ENCODE results near the gene ENKUR. TPM values are rescaled to one million over a fixed set of nuclear protein-coding genes. Genes with fewer than 3 reads are reported as not detected.

Gene ENKUR
- total and polyA plus RNA-seq, 2 experiments from 2014 or later: 1.6 to 3.1 TPM

DNA sequence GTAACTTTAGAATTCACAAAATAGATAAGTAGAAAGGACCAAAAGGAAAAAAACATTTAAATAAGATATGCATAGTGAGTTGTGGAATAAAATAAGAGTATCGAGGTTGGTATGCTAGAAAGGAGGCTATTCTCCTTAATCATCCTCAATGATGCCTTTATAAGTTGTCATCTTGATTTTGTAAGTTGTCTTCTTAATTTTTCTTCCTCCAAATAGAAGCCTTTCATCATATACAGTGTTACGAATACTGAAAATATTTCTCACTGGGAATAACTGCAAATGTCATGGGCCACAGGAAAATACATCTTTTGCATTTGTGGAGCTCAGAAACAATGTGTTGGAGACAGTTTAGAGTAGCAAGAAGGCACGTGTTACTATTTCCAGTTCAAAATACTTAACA is 32.0 kb downstream of the ENKUR start:
- whole genome bisulfite sequencing (ENCODE audit: low lambda C conversion rate, missing lambda C conversion rate): 93% methylated on average over 3 of the region's 3 CpGs
- H3K9me3 ChIP-seq (ENCODE audit: low read depth): no peaks in the 10 kb centered on the region

DNA sequence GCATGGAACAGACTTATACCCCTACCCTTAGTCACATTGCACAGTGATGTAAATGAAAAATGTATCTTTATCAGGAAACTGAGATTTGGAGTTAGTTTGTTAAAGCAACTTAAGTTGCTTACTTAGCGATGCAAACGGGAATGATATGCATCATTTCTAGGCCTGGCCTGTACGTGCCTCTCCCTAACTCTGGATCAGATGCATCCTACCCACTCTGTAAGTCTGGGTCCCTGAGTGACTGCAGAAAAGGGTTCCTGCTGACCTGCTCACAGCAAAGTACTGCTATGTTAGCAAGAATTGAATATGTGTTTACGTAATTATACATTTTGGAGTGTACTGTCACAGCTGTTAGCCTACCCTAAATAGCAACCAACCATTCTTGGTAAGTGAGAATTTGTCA is 32.8 kb downstream of the ENKUR start:
- H4K20me1 ChIP-seq (ENCODE audit: insufficient read depth, poor library complexity, severe bottlenecking): no peaks in the 10 kb centered on the region

More for the DNA sequence above, 32.0 kb downstream of the ENKUR start:
- Histone ChIP-seq H4K20me1 (ENCODE audit: insufficient read depth, poor library complexity, severe bottlenecking) (no peaks in the 10 kb centered on the region), H3K79me2 (no peaks in the 10 kb centered on the region), H3K27ac (no peak overlapping the region), H3K4me1 (ENCODE audit: insufficient read depth) (no peaks in the 10 kb centered on the region), H3K36me3 (replicated peaks; ENCODE audit: insufficient read depth, low read depth) (no peaks in the 10 kb centered on the region), H3K4me2 (no peak overlapping the region), H3K4me3 (no peak overlapping the region), H3K9me2 (replicated peaks; ENCODE audit: insufficient read depth) (no peaks in the 10 kb centered on the region), H2AFZ (no peak overlapping the region), H3K27me3 (no peaks in the 10 kb centered on the region)
- no peak for TF ChIP-seq EZH2 (IDR thresholded peaks at IDR 0.05; ENCODE audit: borderline replicate concordance)
- TF ChIP-seq EZH2phosphoT487 (IDR thresholded peaks at IDR 0.05; ENCODE audit: low read depth, severe bottlenecking, unreplicated experiment): no peak
- TF ChIP-seq, protein P1, sequence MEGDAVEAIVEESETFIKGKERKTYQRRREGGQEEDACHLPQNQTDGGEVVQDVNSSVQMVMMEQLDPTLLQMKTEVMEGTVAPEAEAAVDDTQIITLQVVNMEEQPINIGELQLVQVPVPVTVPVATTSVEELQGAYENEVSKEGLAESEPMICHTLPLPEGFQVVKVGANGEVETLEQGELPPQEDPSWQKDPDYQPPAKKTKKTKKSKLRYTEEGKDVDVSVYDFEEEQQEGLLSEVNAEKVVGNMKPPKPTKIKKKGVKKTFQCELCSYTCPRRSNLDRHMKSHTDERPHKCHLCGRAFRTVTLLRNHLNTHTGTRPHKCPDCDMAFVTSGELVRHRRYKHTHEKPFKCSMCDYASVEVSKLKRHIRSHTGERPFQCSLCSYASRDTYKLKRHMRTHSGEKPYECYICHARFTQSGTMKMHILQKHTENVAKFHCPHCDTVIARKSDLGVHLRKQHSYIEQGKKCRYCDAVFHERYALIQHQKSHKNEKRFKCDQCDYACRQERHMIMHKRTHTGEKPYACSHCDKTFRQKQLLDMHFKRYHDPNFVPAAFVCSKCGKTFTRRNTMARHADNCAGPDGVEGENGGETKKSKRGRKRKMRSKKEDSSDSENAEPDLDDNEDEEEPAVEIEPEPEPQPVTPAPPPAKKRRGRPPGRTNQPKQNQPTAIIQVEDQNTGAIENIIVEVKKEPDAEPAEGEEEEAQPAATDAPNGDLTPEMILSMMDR (IDR thresholded peaks at IDR 0.05; ENCODE audit: poor library complexity): no peak
- no peak for DNase-seq (ENCODE audit: low spot score)

DNA sequence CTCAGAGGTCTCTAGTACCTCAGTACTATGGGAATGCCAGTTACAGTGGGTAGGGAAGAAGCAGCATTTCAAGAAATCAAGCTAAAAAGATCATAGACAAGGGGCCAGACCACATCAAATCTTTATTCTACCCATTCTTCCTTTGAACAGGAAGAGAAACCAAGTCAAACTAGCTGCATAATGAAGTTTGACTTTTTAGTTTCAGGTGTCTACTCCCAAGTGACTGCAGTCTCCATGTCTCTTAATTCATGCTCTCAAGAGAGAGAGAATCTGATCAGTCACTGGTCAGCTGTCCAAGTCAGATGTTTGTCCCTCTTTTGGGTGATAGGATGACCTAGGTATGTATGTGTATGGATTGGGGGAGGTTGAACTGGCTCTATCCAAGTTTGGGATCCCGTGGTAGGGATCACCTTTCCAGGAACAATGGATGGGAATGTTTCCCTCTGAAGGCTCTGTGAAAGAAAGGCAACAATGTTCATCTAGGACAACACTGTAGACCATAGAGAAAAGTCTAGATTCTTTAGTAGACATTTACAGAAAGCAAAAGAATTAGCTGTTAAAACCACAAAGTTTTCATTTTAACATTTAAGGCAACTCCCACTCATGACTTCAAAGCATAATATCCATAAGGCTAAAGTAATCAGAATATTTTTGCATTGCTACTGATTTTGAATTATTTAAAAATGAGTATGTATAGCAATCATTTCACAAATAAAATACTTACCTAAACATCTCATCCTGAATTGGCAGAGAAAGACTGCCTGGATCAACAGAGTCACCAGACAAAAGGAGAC is 33.4 kb downstream of the ENKUR start:
- Histone ChIP-seq H3K27ac (no peak overlapping the region), H3K79me2 (no peaks in the 10 kb centered on the region), H3K4me3 (no peak overlapping the region), H3K36me3 (replicated peaks; ENCODE audit: insufficient read depth, low read depth) (no peaks in the 10 kb centered on the region), H3K9me3 (ENCODE audit: low read depth) (no peaks in the 10 kb centered on the region), H3K9me2 (replicated peaks; ENCODE audit: insufficient read depth) (no peaks in the 10 kb centered on the region), H3K4me2 (no peak overlapping the region), H4K20me1 (ENCODE audit: insufficient read depth, poor library complexity, severe bottlenecking) (no peaks in the 10 kb centered on the region), H2AFZ (no peak overlapping the region), H3K4me1 (ENCODE audit: insufficient read depth) (no peaks in the 10 kb centered on the region), H3K27me3 (no peaks in the 10 kb centered on the region)
- TF ChIP-seq EZH2 (IDR thresholded peaks at IDR 0.05; ENCODE audit: borderline replicate concordance): no peak
- TF ChIP-seq, protein P1 (IDR thresholded peaks at IDR 0.05; ENCODE audit: poor library complexity): no peak
- no peak for TF ChIP-seq EZH2phosphoT487 (IDR thresholded peaks at IDR 0.05; ENCODE audit: low read depth, severe bottlenecking, unreplicated experiment)
- no peak for DNase-seq (ENCODE audit: low spot score)
- WGBS (ENCODE audit: low lambda C conversion rate, missing lambda C conversion rate): 93% methylated on average over 1 of the region's 1 CpG

More for the DNA sequence above, 32.8 kb downstream of the ENKUR start:
- DNase-seq (ENCODE audit: low spot score): no peak
- H3K79me2 ChIP-seq: no peaks in the 10 kb centered on the region
- no peaks in the 10 kb centered on the region for H3K4me1 ChIP-seq (ENCODE audit: insufficient read depth)
- no peaks in the 10 kb centered on the region for H3K36me3 ChIP-seq (replicated peaks; ENCODE audit: insufficient read depth, low read depth)
- no peak overlapping the region for H3K4me3 ChIP-seq
- no peak for TF ChIP-seq EZH2 (IDR thresholded peaks at IDR 0.05; ENCODE audit: borderline replicate concordance)
- H3K4me2 ChIP-seq: no peak overlapping the region
- no peak overlapping the region for H2AFZ ChIP-seq
- no peaks in the 10 kb centered on the region for H3K9me2 ChIP-seq (replicated peaks; ENCODE audit: insufficient read depth)
- WGBS (ENCODE audit: low lambda C conversion rate, missing lambda C conversion rate): 96% methylated on average over 4 of the region's 4 CpGs
- H3K27me3 ChIP-seq: no peaks in the 10 kb centered on the region
- H3K9me3 ChIP-seq (ENCODE audit: low read depth): no peaks in the 10 kb centered on the region
- H3K27ac ChIP-seq: no peak overlapping the region

DNA sequence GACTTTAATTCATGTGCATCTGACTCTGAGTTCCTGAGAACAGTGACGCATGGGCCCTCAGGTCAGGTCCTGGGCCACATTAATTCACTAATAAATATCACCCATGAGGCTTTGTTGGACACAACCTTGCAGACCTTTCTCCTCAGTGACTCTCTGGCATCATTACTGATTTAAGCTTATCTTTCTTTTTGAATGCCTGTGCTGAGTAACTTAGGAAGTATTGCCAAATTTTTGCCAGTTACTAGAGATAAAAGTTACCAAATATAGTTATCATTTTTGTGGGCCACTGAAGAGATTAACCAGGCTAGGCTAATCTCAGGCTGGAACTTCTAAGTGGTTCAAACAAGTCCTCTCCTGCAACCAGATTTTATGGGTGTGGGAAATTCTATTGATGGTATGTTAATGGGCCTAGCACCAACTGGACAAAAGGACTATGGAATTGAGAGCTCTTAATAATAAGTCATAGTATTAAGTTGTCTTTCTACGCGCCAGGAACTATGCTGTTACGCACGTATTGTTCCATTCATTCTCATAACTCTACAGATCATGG is 34.7 kb downstream of the ENKUR start:
- H3K27ac ChIP-seq: no peak overlapping the region
- no peaks in the 10 kb centered on the region for H3K9me2 ChIP-seq (replicated peaks; ENCODE audit: insufficient read depth)
- no peaks in the 10 kb centered on the region for H4K20me1 ChIP-seq (ENCODE audit: insufficient read depth, poor library complexity, severe bottlenecking)
- H3K4me1 ChIP-seq (ENCODE audit: insufficient read depth): no peaks in the 10 kb centered on the region
- TF ChIP-seq EZH2 (IDR thresholded peaks at IDR 0.05; ENCODE audit: borderline replicate concordance) (no peak), EZH2phosphoT487 (IDR thresholded peaks at IDR 0.05; ENCODE audit: low read depth, severe bottlenecking, unreplicated experiment) (no peak)
- TF ChIP-seq, protein P1 (IDR thresholded peaks at IDR 0.05; ENCODE audit: poor library complexity): no peak
- 93% methylated on average over 5 of the region's 5 CpGs for WGBS (ENCODE audit: low lambda C conversion rate, missing lambda C conversion rate)
- no peak for DNase-seq (ENCODE audit: low spot score)
- no peak overlapping the region for H2AFZ ChIP-seq
- H3K27me3 ChIP-seq: no peaks in the 10 kb centered on the region
- H3K79me2 ChIP-seq: no peaks in the 10 kb centered on the region
- no peak overlapping the region for H3K4me3 ChIP-seq
- no peaks in the 10 kb centered on the region for H3K36me3 ChIP-seq (replicated peaks; ENCODE audit: insufficient read depth, low read depth)
- H3K4me2 ChIP-seq: no peak overlapping the region
- H3K9me3 ChIP-seq (ENCODE audit: low read depth): no peaks in the 10 kb centered on the region

All from hepatocyte (in vitro differentiated cells).